AML-193 (cell line): ENCODE measurements around the gene AARS1.
"Not testable (repeated sequence)": the region's sequence is repeated elsewhere in the genome, so short reads cannot be mapped to it uniquely, and the experiment has no call there.

Source experiments
- DNase-seq, 2 experiments: peaks; one replicate each; lab custom pipeline; 2025; lab: John Stamatoyannopoulos, UW

The AARS1 gene

GRCh38 chr16:70289229-70290094, at the start of gene AARS1:
AARS1 (minus strand) TSS chr16:70289506; CDS start chr16:70282763, 6,743 bp downstream.
- DNase-seq, result peak; percentile 92 to 96

- DNase-seq, result no peak
Measured at GRCh38 chr16:70337814-70338213, 48.5 kb upstream of the AARS1 start.

GRCh38 chr16:70332728-70333127, 43.4 kb upstream of the AARS1 start:
- DNase-seq, result not testable (repeated sequence)

GRCh38 chr16:70331588-70332358, 42.5 kb upstream of the AARS1 start:
- DNase-seq, result no peak

GRCh38 chr16:70331091-70331490, 41.8 kb upstream of the AARS1 start:
- no peak for DNase-seq

GRCh38 chr16:70324998-70325747, 35.9 kb upstream of the AARS1 start:
- no peak for DNase-seq

- no peak for DNase-seq
Measured at GRCh38 chr16:70320121-70320520, 30.8 kb upstream of the AARS1 start.

GRCh38 chr16:70307726-70308125, 18.4 kb upstream of the AARS1 start:
- DNase-seq, result not testable (repeated sequence)

- no peak for DNase-seq
Measured at GRCh38 chr16:70306880-70307279, 17.6 kb upstream of the AARS1 start.

GRCh38 chr16:70304892-70305448, 15.7 kb upstream of the AARS1 start:
- DNase-seq, result no peak

- no peak for DNase-seq
Measured at GRCh38 chr16:70302745-70303144, 13.4 kb upstream of the AARS1 start.

- DNase-seq, result no peak
Measured at GRCh38 chr16:70301121-70301520, 11.8 kb upstream of the AARS1 start.

- peak; percentile 49 to 57 for DNase-seq
Measured at GRCh38 chr16:70298988-70299938, 10.0 kb upstream of the AARS1 start, which contains the start of gene DDX19B. DDX19B (plus strand) TSS chr16:70299186; CDS start chr16:70299298, 112 bp downstream.

GRCh38 chr16:70295634-70296033, 6.3 kb upstream of the AARS1 start:
- no peak for DNase-seq

GRCh38 chr16:70294385-70295025, 5.2 kb upstream of the AARS1 start:
- no peak for DNase-seq

- DNase-seq, result not testable (repeated sequence)
Measured at GRCh38 chr16:70292148-70292547, 2.8 kb upstream of the AARS1 start.

- no peak for DNase-seq
Measured at GRCh38 chr16:70290949-70291519, 1.7 kb upstream of the AARS1 start.

GRCh38 chr16:70287304-70287971, 1.9 kb downstream of the AARS1 start:
- DNase-seq, result not testable (repeated sequence)

GRCh38 chr16:70276392-70276791, 12.9 kb downstream of the AARS1 start:
- no peak for DNase-seq
